Measurements from ENCODE around the gene PDE4B. TPM values are rescaled to one million over a fixed set of nuclear protein-coding genes. Genes with fewer than 3 reads are reported as not detected.

Gene PDE4B
- polyA plus RNA-seq, 2 of the 4 experiments (the other 2 are of a cell fraction) = 20.2 to 56.8 TPM

- ATAC-seq = 0 out of 6 replicates have a peak, but pooled peaks of 1 of the 2 experiments have one; percentile 34
- no peak for TF ChIP-seq PHF8 (IDR thresholded peaks at IDR 0.05; ENCODE audit: borderline replicate concordance, low read depth)
- TF ChIP-seq EHF (CRISPR knock-in tag; IDR thresholded peaks at IDR 0.05) = no peak
- TF ChIP-seq MAX (IDR thresholded peaks at IDR 0.05) = no peak
- TF ChIP-seq TFCP2L1 (CRISPR knock-in tag; IDR thresholded peaks at IDR 0.05) = no peak
- TF ChIP-seq JUNB (IDR thresholded peaks at IDR 0.05) = no peak
- TF ChIP-seq ESRRA (IDR thresholded peaks at IDR 0.05; ENCODE audit: borderline replicate concordance, low read length) = no peak
- TF ChIP-seq ZC3H11A (IDR thresholded peaks at IDR 0.05) = no peak
- TF ChIP-seq FOXS1 (CRISPR knock-in tag; IDR thresholded peaks at IDR 0.05) = no peak
- no peak for TF ChIP-seq FOSB (CRISPR knock-in tag; IDR thresholded peaks at IDR 0.05)
- no peak for TF ChIP-seq BCL3 (IDR thresholded peaks at IDR 0.05)
- TF ChIP-seq RFX5 (IDR thresholded peaks at IDR 0.05) = no peak
- no peak for TF ChIP-seq PBX3 (IDR thresholded peaks at IDR 0.05)
- no peak for TF ChIP-seq ZFP36 (IDR thresholded peaks at IDR 0.05; ENCODE audit: borderline replicate concordance, partially characterized antibody)
- no peak for TF ChIP-seq HOXB13 (CRISPR knock-in tag; IDR thresholded peaks at IDR 0.05; ENCODE audit: low read depth)
- TF ChIP-seq USF2 (IDR thresholded peaks at IDR 0.05) = no peak
- no peak for TF ChIP-seq RARB (CRISPR knock-in tag; IDR thresholded peaks at IDR 0.05)
- TF ChIP-seq GATA3 (IDR thresholded peaks at IDR 0.05; ENCODE audit: borderline replicate concordance) = no peak
- no peak for TF ChIP-seq NPAS2 (CRISPR knock-in tag; IDR thresholded peaks at IDR 0.05; ENCODE audit: borderline replicate concordance)
- TF ChIP-seq CBX8 (IDR thresholded peaks at IDR 0.05) = no peak
- no peak for TF ChIP-seq HDAC2 (IDR thresholded peaks at IDR 0.05)
- CTCF ChIA-PET = interaction anchor here (0.9 kb wide), 1 partner anchor 231 kb away, joined by 3 read pairs; no protein-coding TSS in a partner anchor
- peak overlapping the region; percentile 16; the same call in 2 of the 3 replicates for H3K4me2 ChIP-seq
- POLR2A ChIA-PET = no interaction called here
- 0 out of 6 replicates have a peak overlapping the region, but pooled peaks of 1 of the 2 experiments have one; percentile 26 for H3K27ac ChIP-seq
- no peak for DNase-seq (ENCODE audit: low read depth in 1 of 2, low spot score in 1 of 2)
- H3K4me1 ChIP-seq = 0 out of 3 replicates have a peak, but pooled peaks cover 4% of the 10 kb centered on the region
- no peak for FAIRE-seq
- 37% methylated on average over 3 of the region's 3 CpGs for WGBS (ENCODE audit: missing lambda C conversion rate)
- no peaks in the 10 kb centered on the region for H3K9me3 ChIP-seq
- H3K4me3 ChIP-seq = no peak overlapping the region
These were observed 219.6 kb downstream of the PDE4B start for GRCh38 chr1:66012106-66012784.

- no peaks in the 10 kb centered on the region for H3K9me3 ChIP-seq
- TF ChIP-seq CTCF (IDR thresholded peaks at IDR 0.05) = no peak
- TF ChIP-seq CEBPB (IDR thresholded peaks at IDR 0.05) = peak; percentile 58 to 76; a peak in 3 of 4 replicates
- DNase-seq (ENCODE audit: low read depth in 1 of 2, low spot score in 1 of 2) (no peak), ATAC-seq (no peak), FAIRE-seq (no peak)
- no peak overlapping the region for H3K4me2 ChIP-seq
- H3K27ac ChIP-seq = no peak overlapping the region
- ChIA-PET POLR2A (no interaction called here), CTCF (no interaction called here)
- H3K4me3 ChIP-seq = no peak overlapping the region
- H3K4me1 ChIP-seq = 0 out of 3 replicates have a peak, but pooled peaks cover 4% of the 10 kb centered on the region
- WGBS (ENCODE audit: missing lambda C conversion rate) = 87% methylated on average over 3 of the region's 3 CpGs
These were observed 220.7 kb downstream of the PDE4B start for GRCh38 chr1:66013371-66013770.

All from A549 (cell line).